K562 (cell line): ENCODE measurements around the gene PRXL2A. TPM values are rescaled to one million over a fixed set of nuclear protein-coding genes. Genes with fewer than 3 reads are reported as not detected.

Experiments used
- DDX20 ChIP-seq: fragments of 450-650 bp; IDR thresholded peaks from 2 replicates; pipeline ENCODE4 v1.6.1; 2016; ENCODE audit warnings: missing genetic modification characterization, low read depth, mild to moderate bottlenecking, missing compliant biosample characterization, moderate library complexity
- EWSR1 ChIP-seq: fragments of 450-650 bp; IDR thresholded peaks from 2 replicates; pipeline ENCODE4 v1.6.1; 2018; ENCODE audit warnings: borderline replicate concordance, mild to moderate bottlenecking, low read depth, moderate library complexity; ENCODE audit not compliant: partially characterized antibody
- FOSL1 ChIP-seq: fragments of 200-800 bp; sonication (Bioruptor generic); conservative IDR thresholded peaks from 2 replicates; pipeline ENCODE4 v1.6.1; 2016; ENCODE audit warnings: missing genetic modification characterization, missing compliant biosample characterization
- GABPB2 ChIP-seq: fragments of 250-450 bp; sonication (Bioruptor Pico); conservative IDR thresholded peaks from 2 replicates; pipeline ENCODE4 v1.5.1; 2021; ENCODE audit warnings: mild to moderate bottlenecking
- HLTF ChIP-seq: fragments of 450-650 bp; IDR thresholded peaks from 2 replicates; pipeline ENCODE4 v1.6.1; 2016
- NEUROD1 ChIP-seq: fragments of 150-350 bp; IDR thresholded peaks from 2 replicates; pipeline ENCODE4 v1.6.1; 2014; ENCODE audit warnings: borderline replicate concordance, low read length, low read depth; ENCODE audit not compliant: partially characterized antibody
- NFRKB ChIP-seq: fragments of 450-650 bp; IDR thresholded peaks from 2 replicates; pipeline ENCODE4 v1.6.1; 2016; ENCODE audit warnings: low read depth
- NONO ChIP-seq, 2 experiments: fragments of 200-400 bp in 1 of 2; fragments of 450-650 bp in 1 of 2; formaldehyde crosslinking in 1 of 2; IDR thresholded peaks; 2 replicates each; pipeline ENCODE4 v1.6.1; 2017; ENCODE audit warnings: low read depth in 2 of 2, mild to moderate bottlenecking in 2 of 2, moderate library complexity in 2 of 2, low read length in 1 of 2
- NR1H2 ChIP-seq: sonication (generic); formaldehyde crosslinking; IDR thresholded peaks from 2 replicates; pipeline ENCODE4 v1.4.0; 2020; ENCODE audit warnings: mild to moderate bottlenecking, missing genetic modification reagents
- SMAD4 ChIP-seq: fragments of 250-450 bp; sonication (Bioruptor Pico); conservative IDR thresholded peaks from 2 replicates; pipeline ENCODE4 v1.8.0; 2021; ENCODE audit warnings: inconsistent platforms, mild to moderate bottlenecking, moderate library complexity
- SUPT5H ChIP-seq: fragments of 450-650 bp; IDR thresholded peaks from 2 replicates; pipeline ENCODE4 v1.6.1; 2016
- TFAM ChIP-seq: fragments of 250-450 bp; sonication (Bioruptor Pico); conservative IDR thresholded peaks from 2 replicates; pipeline ENCODE4 v1.5.0; 2021; ENCODE audit warnings: mild to moderate bottlenecking, moderate library complexity
- ZBTB7A ChIP-seq: IDR thresholded peaks from 2 replicates; pipeline ENCODE4 v1.6.1; 2011; ENCODE audit warnings: low read depth, mild to moderate bottlenecking, low read length, moderate library complexity, borderline replicate concordance; ENCODE audit not compliant: control insufficient read depth
- ZNF274 ChIP-seq: IDR thresholded peaks from 2 replicates; pipeline ENCODE4 v1.6.1; 2011; ENCODE audit warnings: low read depth, mild to moderate bottlenecking, low read length, moderate library complexity, borderline replicate concordance
- ZNF766 ChIP-seq: fragments of 200-800 bp; sonication (Bioruptor generic); conservative IDR thresholded peaks from 2 replicates; pipeline ENCODE4 v1.6.1; 2016; ENCODE audit warnings: missing genetic modification characterization, missing compliant biosample characterization
- polyA plus RNA-seq, 8 experiments: library from polyadenylated mRNA; depleted of rRNA in 4 of 8; stranded (reverse) in 5 of 8; unstranded in 3 of 8; fragments of >200 nt; fragmentation: Nextera tagmentation in 2 of 8; fragmentation: Illumina TruSeq in 1 of 8; extraction: Ambion mirVana in 2 of 8; extraction: Trizol in 1 of 8; gene quantifications; 2 replicates each; pipeline versions ENCODE4 v1.2.1 to v1.2.3, GENCODE V29; 2011 to 2014; ENCODE audit warnings: inconsistent platforms in 1 of 8, missing spikeins in 1 of 8
- total RNA-seq, 7 experiments: library from RNA; depleted of rRNA in 6 of 7; stranded (reverse); fragments of >200 nt in 6 of 7; fragmentation: Illumina TruSeq in 2 of 7; extraction: Trizol in 2 of 7; gene quantifications; 2 replicates each; pipeline versions ENCODE4 v1.2.1 to v1.2.3, GENCODE V29; 2011 to 2021; ENCODE audit warnings: low replicate concordance in 1 of 7
- TF ChIP-seq, protein P1 (sequence below): sonication (generic); formaldehyde crosslinking; IDR thresholded peaks from 2 replicates; pipeline ENCODE4 v1.8.0; 2022; ENCODE audit warnings: mild to moderate bottlenecking, missing genetic modification reagents
- TF ChIP-seq, protein P2 (sequence below): fragments of 250-450 bp; sonication (Bioruptor Pico); IDR thresholded peaks from 2 replicates; pipeline ENCODE4 v1.4.0; 2020; ENCODE audit warnings: mild to moderate bottlenecking
- TF ChIP-seq, protein P3 (sequence below): fragments of 450-650 bp; IDR thresholded peaks from 2 replicates; pipeline ENCODE4 v1.7.1; 2018; ENCODE audit warnings: mild to moderate bottlenecking, low read depth; ENCODE audit not compliant: partially characterized antibody
- TF ChIP-seq, protein P4 (sequence below): sonication (generic); formaldehyde crosslinking; IDR thresholded peaks from 2 replicates; pipeline ENCODE4 v1.9.0; 2022; ENCODE audit warnings: mild to moderate bottlenecking, missing genetic modification reagents
- TF ChIP-seq, protein P5 (sequence below): fragments of 450-650 bp; formaldehyde crosslinking; IDR thresholded peaks from 2 replicates; pipeline ENCODE4 v1.4.0; 2022; ENCODE audit warnings: missing genetic modification characterization

Gene PRXL2A
- total and polyA plus RNA-seq, 9 of the 15 experiments (the other 6 are each of a cell fraction or from before 2014, with no cell fraction given) = 0.14 to 1.2 (median 0.75) TPM

DNA sequence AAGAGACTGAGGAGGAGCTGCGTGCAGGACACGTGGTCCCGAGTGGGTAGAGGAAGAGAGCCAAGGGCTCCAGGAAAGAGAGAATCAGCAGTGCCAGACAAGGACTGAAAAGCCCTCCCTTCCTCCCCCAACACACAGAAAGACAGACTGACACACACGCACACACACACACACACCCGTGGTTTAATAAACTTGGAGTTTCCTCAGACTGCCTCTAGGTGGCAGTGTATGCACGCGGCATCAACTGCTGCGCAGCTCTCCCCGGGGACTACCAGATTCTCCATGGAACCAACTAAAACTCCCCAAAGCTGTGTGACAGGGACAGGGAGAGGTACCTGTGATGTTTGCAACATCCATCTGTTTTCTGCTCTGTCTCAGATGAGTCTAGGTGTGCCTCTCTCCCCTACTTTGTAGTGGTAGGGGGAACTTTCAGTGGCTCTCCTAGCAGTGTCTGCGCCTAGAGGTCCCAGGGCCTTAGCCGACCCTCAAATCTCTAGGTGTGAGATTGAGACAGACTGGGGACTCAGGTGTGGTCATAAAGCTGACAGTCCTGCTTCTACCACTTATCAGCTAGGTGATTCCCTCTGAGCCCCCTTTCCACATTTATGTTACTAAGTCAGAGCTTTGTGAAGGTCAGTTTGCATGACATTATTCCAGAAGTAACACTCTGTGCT lies 36.4 kb downstream of the PRXL2A start (continued):
- TF ChIP-seq NFRKB (no peak), FOSL1 (no peak), EWSR1 (no peak), ZNF766 (CRISPR knock-in tag) (no peak), NONO (IDR thresholded peaks at IDR 0.05; ENCODE audit: low read depth in 2 of 2, low read length in 1 of 2) (peak in 1 of 2 experiments; percentile 48; a peak in 1 of 4 replicates), HLTF (0 out of 2 replicates have a peak, but pooled peaks have one; percentile 49), NEUROD1 (peak; percentile 24), ZBTB7A (0 out of 2 replicates have a peak, but pooled peaks have one; percentile 39), ZNF274 (no peak), NR1H2 (CRISPR knock-in tag) (no peak), SMAD4 (CRISPR knock-in tag) (peak; percentile 68), SUPT5H (no peak), TFAM (CRISPR knock-in tag) (no peak), DDX20 (tag) (no peak), GABPB2 (CRISPR knock-in tag) (no peak)
- TF ChIP-seq, protein P1, sequence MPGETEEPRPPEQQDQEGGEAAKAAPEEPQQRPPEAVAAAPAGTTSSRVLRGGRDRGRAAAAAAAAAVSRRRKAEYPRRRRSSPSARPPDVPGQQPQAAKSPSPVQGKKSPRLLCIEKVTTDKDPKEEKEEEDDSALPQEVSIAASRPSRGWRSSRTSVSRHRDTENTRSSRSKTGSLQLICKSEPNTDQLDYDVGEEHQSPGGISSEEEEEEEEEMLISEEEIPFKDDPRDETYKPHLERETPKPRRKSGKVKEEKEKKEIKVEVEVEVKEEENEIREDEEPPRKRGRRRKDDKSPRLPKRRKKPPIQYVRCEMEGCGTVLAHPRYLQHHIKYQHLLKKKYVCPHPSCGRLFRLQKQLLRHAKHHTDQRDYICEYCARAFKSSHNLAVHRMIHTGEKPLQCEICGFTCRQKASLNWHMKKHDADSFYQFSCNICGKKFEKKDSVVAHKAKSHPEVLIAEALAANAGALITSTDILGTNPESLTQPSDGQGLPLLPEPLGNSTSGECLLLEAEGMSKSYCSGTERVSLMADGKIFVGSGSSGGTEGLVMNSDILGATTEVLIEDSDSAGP (CRISPR knock-in tag) = no peak
- TF ChIP-seq, protein P2, sequence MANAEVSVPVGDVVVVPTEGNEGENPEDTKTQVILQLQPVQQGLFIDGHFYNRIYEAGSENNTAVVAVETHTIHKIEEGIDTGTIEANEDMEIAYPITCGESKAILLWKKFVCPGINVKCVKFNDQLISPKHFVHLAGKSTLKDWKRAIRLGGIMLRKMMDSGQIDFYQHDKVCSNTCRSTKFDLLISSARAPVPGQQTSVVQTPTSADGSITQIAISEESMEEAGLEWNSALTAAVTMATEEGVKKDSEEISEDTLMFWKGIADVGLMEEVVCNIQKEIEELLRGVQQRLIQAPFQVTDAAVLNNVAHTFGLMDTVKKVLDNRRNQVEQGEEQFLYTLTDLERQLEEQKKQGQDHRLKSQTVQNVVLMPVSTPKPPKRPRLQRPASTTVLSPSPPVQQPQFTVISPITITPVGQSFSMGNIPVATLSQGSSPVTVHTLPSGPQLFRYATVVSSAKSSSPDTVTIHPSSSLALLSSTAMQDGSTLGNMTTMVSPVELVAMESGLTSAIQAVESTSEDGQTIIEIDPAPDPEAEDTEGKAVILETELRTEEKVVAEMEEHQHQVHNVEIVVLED (CRISPR knock-in tag) = no peak
- TF ChIP-seq, protein P3, sequence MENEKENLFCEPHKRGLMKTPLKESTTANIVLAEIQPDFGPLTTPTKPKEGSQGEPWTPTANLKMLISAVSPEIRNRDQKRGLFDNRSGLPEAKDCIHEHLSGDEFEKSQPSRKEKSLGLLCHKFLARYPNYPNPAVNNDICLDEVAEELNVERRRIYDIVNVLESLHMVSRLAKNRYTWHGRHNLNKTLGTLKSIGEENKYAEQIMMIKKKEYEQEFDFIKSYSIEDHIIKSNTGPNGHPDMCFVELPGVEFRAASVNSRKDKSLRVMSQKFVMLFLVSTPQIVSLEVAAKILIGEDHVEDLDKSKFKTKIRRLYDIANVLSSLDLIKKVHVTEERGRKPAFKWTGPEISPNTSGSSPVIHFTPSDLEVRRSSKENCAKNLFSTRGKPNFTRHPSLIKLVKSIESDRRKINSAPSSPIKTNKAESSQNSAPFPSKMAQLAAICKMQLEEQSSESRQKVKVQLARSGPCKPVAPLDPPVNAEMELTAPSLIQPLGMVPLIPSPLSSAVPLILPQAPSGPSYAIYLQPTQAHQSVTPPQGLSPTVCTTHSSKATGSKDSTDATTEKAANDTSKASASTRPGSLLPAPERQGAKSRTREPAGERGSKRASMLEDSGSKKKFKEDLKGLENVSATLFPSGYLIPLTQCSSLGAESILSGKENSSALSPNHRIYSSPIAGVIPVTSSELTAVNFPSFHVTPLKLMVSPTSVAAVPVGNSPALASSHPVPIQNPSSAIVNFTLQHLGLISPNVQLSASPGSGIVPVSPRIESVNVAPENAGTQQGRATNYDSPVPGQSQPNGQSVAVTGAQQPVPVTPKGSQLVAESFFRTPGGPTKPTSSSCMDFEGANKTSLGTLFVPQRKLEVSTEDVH = no peak
- TF ChIP-seq, protein P4, sequence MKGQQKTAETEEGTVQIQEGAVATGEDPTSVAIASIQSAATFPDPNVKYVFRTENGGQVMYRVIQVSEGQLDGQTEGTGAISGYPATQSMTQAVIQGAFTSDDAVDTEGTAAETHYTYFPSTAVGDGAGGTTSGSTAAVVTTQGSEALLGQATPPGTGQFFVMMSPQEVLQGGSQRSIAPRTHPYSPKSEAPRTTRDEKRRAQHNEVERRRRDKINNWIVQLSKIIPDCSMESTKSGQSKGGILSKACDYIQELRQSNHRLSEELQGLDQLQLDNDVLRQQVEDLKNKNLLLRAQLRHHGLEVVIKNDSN (CRISPR knock-in tag) = no peak
- TF ChIP-seq, protein P5, sequence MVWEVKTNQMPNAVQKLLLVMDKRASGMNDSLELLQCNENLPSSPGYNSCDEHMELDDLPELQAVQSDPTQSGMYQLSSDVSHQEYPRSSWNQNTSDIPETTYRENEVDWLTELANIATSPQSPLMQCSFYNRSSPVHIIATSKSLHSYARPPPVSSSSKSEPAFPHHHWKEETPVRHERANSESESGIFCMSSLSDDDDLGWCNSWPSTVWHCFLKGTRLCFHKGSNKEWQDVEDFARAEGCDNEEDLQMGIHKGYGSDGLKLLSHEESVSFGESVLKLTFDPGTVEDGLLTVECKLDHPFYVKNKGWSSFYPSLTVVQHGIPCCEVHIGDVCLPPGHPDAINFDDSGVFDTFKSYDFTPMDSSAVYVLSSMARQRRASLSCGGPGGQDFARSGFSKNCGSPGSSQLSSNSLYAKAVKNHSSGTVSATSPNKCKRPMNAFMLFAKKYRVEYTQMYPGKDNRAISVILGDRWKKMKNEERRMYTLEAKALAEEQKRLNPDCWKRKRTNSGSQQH (CRISPR knock-in tag) = peak; percentile 39; the same call in 1 of the 2 replicates
